HepG2 (cell line): Measurements from ENCODE around the gene SLC16A3. TPM values are rescaled to one million over a fixed set of nuclear protein-coding genes. Genes with fewer than 3 reads are reported as not detected.

Experiments
- ARHGAP35 ChIP-seq: sonication (generic); formaldehyde crosslinking; IDR thresholded peaks from 2 replicates; pipeline ENCODE4 v1.9.0; 2022; ENCODE audit warnings: mild to moderate bottlenecking, inconsistent platforms, moderate library complexity, missing genetic modification reagents, borderline replicate concordance
- ATF4 ChIP-seq, 2 experiments: fragments of 450-650 bp in 1 of 2; sonication (generic) in 1 of 2; formaldehyde crosslinking; IDR thresholded peaks; 2 replicates each; pipeline versions ENCODE4 v1.5.0 to v1.8.0; 2020 to 2022; ENCODE audit warnings: mild to moderate bottlenecking in 1 of 2, missing genetic modification reagents in 1 of 2
- MED13 ChIP-seq: sonication (generic); formaldehyde crosslinking; IDR thresholded peaks from 2 replicates; pipeline ENCODE4 v1.5.0; 2020; ENCODE audit warnings: missing genetic modification reagents
- MYC ChIP-seq: sonication (generic); formaldehyde crosslinking; IDR thresholded peaks from 2 replicates; pipeline ENCODE4 v1.9.0; 2021; ENCODE audit warnings: missing genetic modification reagents, borderline replicate concordance
- PCBP1 ChIP-seq: fragments of 200-400 bp; formaldehyde crosslinking; IDR thresholded peaks from 2 replicates; pipeline ENCODE4 v1.6.1; 2017; ENCODE audit warnings: mild to moderate bottlenecking, low read depth, low read length, borderline replicate concordance
- PRDM15 ChIP-seq: sonication (generic); formaldehyde crosslinking; IDR thresholded peaks from 2 replicates; pipeline ENCODE4 v1.4.0; 2020; ENCODE audit warnings: missing genetic modification reagents
- RBM22 ChIP-seq: fragments of 200-400 bp; formaldehyde crosslinking; optimal IDR thresholded peaks from 2 replicates; pipeline ENCODE3; 2017; ENCODE audit warnings: mild to moderate bottlenecking, low read length, moderate library complexity
- ZFP90 ChIP-seq: sonication (generic); formaldehyde crosslinking; IDR thresholded peaks from 2 replicates; pipeline ENCODE4 v1.8.0; 2022; ENCODE audit warnings: missing genetic modification reagents, mild to moderate bottlenecking, inconsistent platforms, borderline replicate concordance
- ZMYM2 ChIP-seq: sonication (generic); formaldehyde crosslinking; IDR thresholded peaks from 2 replicates; pipeline ENCODE4 v1.8.0; 2022; ENCODE audit warnings: mild to moderate bottlenecking, missing genetic modification reagents
- ZNF230 ChIP-seq: sonication (generic); formaldehyde crosslinking; IDR thresholded peaks from 2 replicates; pipeline ENCODE4 v1.4.0; 2020; ENCODE audit warnings: mild to moderate bottlenecking, missing genetic modification reagents
- ZNF326 ChIP-seq: sonication (generic); formaldehyde crosslinking; IDR thresholded peaks from 2 replicates; pipeline ENCODE4 v1.4.0; 2020; ENCODE audit warnings: missing genetic modification reagents, borderline replicate concordance
- ZNF335 ChIP-seq: sonication (generic); formaldehyde crosslinking; IDR thresholded peaks from 2 replicates; pipeline ENCODE4 v1.4.0; 2020; ENCODE audit warnings: missing genetic modification reagents
- ZNF431 ChIP-seq: sonication (generic); formaldehyde crosslinking; IDR thresholded peaks from 2 replicates; pipeline ENCODE4 v1.9.0; 2022; ENCODE audit warnings: missing genetic modification reagents, low read depth, mild to moderate bottlenecking, borderline replicate concordance
- ZNF546 ChIP-seq: sonication (generic); formaldehyde crosslinking; conservative IDR thresholded peaks from 2 replicates; pipeline ENCODE4 v1.8.1; 2023; ENCODE audit warnings: mild to moderate bottlenecking, missing genetic modification reagents
- ZNF616 ChIP-seq: sonication (generic); formaldehyde crosslinking; IDR thresholded peaks from 2 replicates; pipeline ENCODE4 v1.5.0; 2020; ENCODE audit warnings: low read depth, mild to moderate bottlenecking, missing genetic modification reagents
- ZNF652 ChIP-seq: IDR thresholded peaks from 2 replicates; pipeline ENCODE4 v1.6.1; 2016; ENCODE audit warnings: low read depth, borderline replicate concordance
- ZSCAN21 ChIP-seq: sonication (generic); formaldehyde crosslinking; IDR thresholded peaks from 2 replicates; pipeline ENCODE4 v1.8.0; 2022; ENCODE audit warnings: mild to moderate bottlenecking, missing genetic modification reagents, moderate library complexity, borderline replicate concordance
- ZSCAN9 ChIP-seq: IDR thresholded peaks from 2 replicates; pipeline ENCODE4 v1.6.1; 2016; ENCODE audit warnings: borderline replicate concordance
- polyA plus RNA-seq, 8 experiments: library from polyadenylated mRNA; depleted of rRNA in 3 of 8; stranded (reverse) in 7 of 8; unstranded in 1 of 8; fragments of >200 nt; fragmentation: Illumina TruSeq in 4 of 8; extraction: Trizol in 4 of 8; gene quantifications; 2 replicates each; pipeline versions ENCODE4 v1.2.1 to v1.2.3, GENCODE V29; 2011 to 2016; ENCODE audit warnings: low read depth in 4 of 8, missing spikeins in 1 of 8, mixed read lengths in 1 of 8; ENCODE audit not compliant: insufficient read depth in 1 of 8
- total RNA-seq, 5 experiments: library from RNA; depleted of rRNA; stranded (reverse); fragments of >200 nt; fragmentation: Illumina TruSeq; extraction: Trizol; gene quantifications; 2 replicates each; pipeline ENCODE4 v1.2.3, GENCODE V29; 2016; ENCODE audit warnings: low read depth in 1 of 5
- TF ChIP-seq, protein P1 (sequence below): sonication (generic); formaldehyde crosslinking; IDR thresholded peaks from 2 replicates; pipeline ENCODE4 v1.8.0; 2022; ENCODE audit warnings: mild to moderate bottlenecking, missing genetic modification reagents
- TF ChIP-seq, protein P2 (sequence below): sonication (generic); formaldehyde crosslinking; IDR thresholded peaks from 2 replicates; pipeline ENCODE4 v1.8.1; 2023; ENCODE audit warnings: mild to moderate bottlenecking, missing genetic modification reagents

The SLC16A3 gene
- total and polyA plus RNA-seq, 2 of the 13 experiments (the other 11 are each of a cell fraction or from before 2014, with no cell fraction given) = 242 to 349 TPM

- TF ChIP-seq ZNF652 (CRISPR knock-in tag) (no peak), ATF4 (CRISPR knock-in tag; IDR thresholded peaks at IDR 0.05) (no peak), ZFP90 (CRISPR knock-in tag) (0 out of 2 replicates have a peak, but pooled peaks have one; percentile 6), ZNF326 (CRISPR knock-in tag) (no peak), ZSCAN9 (CRISPR knock-in tag) (no peak), MYC (CRISPR knock-in tag) (peak; percentile 13; the same call in 1 of the 2 replicates), ZNF230 (CRISPR knock-in tag) (no peak), ZMYM2 (CRISPR knock-in tag) (no peak), ZNF616 (CRISPR knock-in tag) (no peak), ZNF546 (CRISPR knock-in tag) (no peak), MED13 (no peak), ARHGAP35 (CRISPR knock-in tag) (no peak), ZSCAN21 (no peak), PRDM15 (no peak), RBM22 (no peak), ZNF335 (no peak), ZNF431 (CRISPR knock-in tag) (no peak), PCBP1 (0 out of 2 replicates have a peak, but pooled peaks have one; percentile 50)
- TF ChIP-seq, protein P1, sequence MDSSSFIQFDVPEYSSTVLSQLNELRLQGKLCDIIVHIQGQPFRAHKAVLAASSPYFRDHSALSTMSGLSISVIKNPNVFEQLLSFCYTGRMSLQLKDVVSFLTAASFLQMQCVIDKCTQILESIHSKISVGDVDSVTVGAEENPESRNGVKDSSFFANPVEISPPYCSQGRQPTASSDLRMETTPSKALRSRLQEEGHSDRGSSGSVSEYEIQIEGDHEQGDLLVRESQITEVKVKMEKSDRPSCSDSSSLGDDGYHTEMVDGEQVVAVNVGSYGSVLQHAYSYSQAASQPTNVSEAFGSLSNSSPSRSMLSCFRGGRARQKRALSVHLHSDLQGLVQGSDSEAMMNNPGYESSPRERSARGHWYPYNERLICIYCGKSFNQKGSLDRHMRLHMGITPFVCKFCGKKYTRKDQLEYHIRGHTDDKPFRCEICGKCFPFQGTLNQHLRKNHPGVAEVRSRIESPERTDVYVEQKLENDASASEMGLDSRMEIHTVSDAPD = no peak; the same call in 1 of the 2 replicates
- TF ChIP-seq, protein P2, sequence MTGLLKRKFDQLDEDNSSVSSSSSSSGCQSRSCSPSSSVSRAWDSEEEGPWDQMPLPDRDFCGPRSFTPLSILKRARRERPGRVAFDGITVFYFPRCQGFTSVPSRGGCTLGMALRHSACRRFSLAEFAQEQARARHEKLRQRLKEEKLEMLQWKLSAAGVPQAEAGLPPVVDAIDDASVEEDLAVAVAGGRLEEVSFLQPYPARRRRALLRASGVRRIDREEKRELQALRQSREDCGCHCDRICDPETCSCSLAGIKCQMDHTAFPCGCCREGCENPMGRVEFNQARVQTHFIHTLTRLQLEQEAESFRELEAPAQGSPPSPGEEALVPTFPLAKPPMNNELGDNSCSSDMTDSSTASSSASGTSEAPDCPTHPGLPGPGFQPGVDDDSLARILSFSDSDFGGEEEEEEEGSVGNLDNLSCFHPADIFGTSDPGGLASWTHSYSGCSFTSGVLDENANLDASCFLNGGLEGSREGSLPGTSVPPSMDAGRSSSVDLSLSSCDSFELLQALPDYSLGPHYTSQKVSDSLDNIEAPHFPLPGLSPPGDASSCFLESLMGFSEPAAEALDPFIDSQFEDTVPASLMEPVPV (CRISPR knock-in tag) = no peak
These were observed 2.6 kb upstream of the SLC16A3 start (continued) for GRCh38 chr17:82226146-82226808.
